Ascending aorta (tissue), 2 donors: Measurements from ENCODE around the gene RANBP9. TPM values are rescaled to one million over a fixed set of nuclear protein-coding genes. Genes with fewer than 3 reads are reported as not detected.

ENCODE experiments used
- DNase-seq, 2 donors: peaks; one replicate each; pipeline ENCODE4 v3.0.0-alpha.2; 2019; ENCODE audit warnings: low spot score in 2 of 2
- H3K27ac ChIP-seq, 2 donors: fragments of 200-600 bp; sonication (generic); one replicate each; pipeline ENCODE4 v1.5.1; 2016 to 2017; ENCODE audit warnings: mild to moderate bottlenecking in 1 of 2
- H3K27me3 ChIP-seq: fragments of 200-600 bp; sonication (generic); one replicate; pipeline ENCODE4 v1.5.1; 2017
- H3K36me3 ChIP-seq, 2 donors: fragments of 200-600 bp; sonication (generic); one replicate each; pipeline ENCODE4 v1.5.1; 2016
- H3K4me1 ChIP-seq, 2 donors: fragments of 200-600 bp; sonication (generic); one replicate each; pipeline ENCODE4 v1.5.1; 2016 to 2017; ENCODE audit warnings: mild to moderate bottlenecking in 1 of 2
- H3K4me3 ChIP-seq, 2 donors: fragments of 200-600 bp; sonication (generic); one replicate each; pipeline ENCODE4 v1.5.1; 2016 to 2017; ENCODE audit warnings: mild to moderate bottlenecking in 1 of 2
- H3K9me3 ChIP-seq, 2 donors: fragments of 200-600 bp; sonication (generic); one replicate each; pipeline ENCODE4 v1.5.1; 2016
- intact Hi-C: fragments of 100-400 bp; cut with DNase I; formaldehyde crosslinking; loops from one replicate; pipeline ENCODE4 v1.15.1; 2023
- total RNA-seq: library from RNA; depleted of rRNA; stranded (reverse); fragments of >200 nt; gene quantifications from one replicate; pipeline ENCODE4 v1.1.0, GENCODE V29; 2016
- TF ChIP-seq, protein P1 (sequence below), 3 experiments: fragments of 200-600 bp in 2 of 3; fragments of 450-650 bp in 1 of 3; sonication (generic) in 2 of 3; IDR thresholded peaks; one replicate each; pipeline ENCODE4 v1.5.1; 2016 to 2019; ENCODE audit warnings: antibody characterized with exemption in 3 of 3, mild to moderate bottlenecking in 1 of 3, moderate library complexity in 1 of 3

Gene RANBP9
- total RNA-seq, 1 donor from 2014 or later: 26.3 TPM

DNA sequence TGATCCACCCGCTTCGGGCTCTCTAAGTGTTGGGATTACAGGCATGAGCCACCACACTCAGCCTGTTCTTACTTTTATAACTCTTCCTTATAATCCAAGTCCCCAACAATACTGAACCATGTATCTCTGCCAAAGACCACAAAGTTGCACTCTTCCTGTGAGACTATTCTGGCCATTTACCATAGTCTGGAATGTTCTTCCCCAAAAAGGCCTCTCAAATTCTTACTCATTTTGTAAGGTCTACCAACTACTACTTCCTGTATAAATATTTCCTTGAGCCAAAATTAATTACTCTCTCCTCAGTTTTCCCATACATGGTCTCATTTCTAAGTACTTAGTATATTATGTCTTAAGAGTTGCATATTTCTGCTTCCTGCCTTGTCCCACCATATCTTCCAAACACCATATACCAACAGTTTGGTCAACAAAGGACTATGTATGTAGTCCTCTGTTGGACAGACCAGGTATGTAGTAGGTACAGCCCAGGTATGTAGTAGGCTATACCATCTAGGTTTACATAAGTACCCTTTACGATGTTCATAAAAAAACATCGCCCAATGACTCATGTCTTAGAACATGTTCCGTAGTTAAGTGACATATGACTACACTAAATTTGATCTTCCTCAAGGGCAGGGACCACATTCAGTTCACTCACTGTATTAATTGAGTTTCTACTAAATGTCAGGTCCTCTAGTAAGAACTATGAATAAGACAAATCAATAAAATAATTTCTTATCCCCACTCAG lies 22.0 kb downstream of the RANBP9 start:
- TF ChIP-seq, protein P1, sequence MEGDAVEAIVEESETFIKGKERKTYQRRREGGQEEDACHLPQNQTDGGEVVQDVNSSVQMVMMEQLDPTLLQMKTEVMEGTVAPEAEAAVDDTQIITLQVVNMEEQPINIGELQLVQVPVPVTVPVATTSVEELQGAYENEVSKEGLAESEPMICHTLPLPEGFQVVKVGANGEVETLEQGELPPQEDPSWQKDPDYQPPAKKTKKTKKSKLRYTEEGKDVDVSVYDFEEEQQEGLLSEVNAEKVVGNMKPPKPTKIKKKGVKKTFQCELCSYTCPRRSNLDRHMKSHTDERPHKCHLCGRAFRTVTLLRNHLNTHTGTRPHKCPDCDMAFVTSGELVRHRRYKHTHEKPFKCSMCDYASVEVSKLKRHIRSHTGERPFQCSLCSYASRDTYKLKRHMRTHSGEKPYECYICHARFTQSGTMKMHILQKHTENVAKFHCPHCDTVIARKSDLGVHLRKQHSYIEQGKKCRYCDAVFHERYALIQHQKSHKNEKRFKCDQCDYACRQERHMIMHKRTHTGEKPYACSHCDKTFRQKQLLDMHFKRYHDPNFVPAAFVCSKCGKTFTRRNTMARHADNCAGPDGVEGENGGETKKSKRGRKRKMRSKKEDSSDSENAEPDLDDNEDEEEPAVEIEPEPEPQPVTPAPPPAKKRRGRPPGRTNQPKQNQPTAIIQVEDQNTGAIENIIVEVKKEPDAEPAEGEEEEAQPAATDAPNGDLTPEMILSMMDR (IDR thresholded peaks at IDR 0.05): no peak
- Histone ChIP-seq H3K4me3 (no peak overlapping the region), H3K4me1 (peaks cover 0 to 32% of the 10 kb centered on the region in 2 donors)

DNA sequence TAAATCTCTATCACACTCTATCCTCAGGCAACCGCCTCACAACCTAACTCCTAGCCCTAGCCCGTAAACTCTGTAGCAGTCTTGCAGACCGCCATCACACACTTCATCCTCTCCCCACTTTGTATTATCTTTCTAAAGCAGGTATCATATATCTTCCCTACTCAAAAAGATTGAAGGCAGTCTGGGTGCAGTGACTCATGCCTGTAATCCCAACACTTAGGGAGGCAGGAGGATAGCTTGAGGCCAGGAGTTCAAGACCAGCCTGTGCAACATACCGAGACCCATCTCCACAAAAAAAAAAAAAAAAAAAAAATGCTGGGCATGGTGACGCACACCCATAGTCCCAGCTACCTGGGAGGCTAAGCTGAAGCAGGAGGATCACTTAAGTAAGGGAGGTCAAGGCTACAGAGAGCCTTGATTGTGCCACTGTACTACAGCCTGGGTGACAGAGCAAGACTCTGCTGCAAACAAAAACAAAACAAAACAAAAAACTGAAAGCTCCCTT lies 22.9 kb downstream of the RANBP9 start:
- intact Hi-C loops: no loop called here
- Histone ChIP-seq H3K4me3 (no peak overlapping the region), H3K27ac (peak overlapping the region in 1 of 2 donors; percentile 37), H3K27me3 (no peaks in the 10 kb centered on the region), H3K9me3 (no peaks in the 10 kb centered on the region), H3K4me1 (peaks cover 0 to 26% of the 10 kb centered on the region in 2 donors), H3K36me3 (peaks cover 0 to 8% of the 10 kb centered on the region in 2 donors)
- TF ChIP-seq, protein P1 (IDR thresholded peaks at IDR 0.05): no peak
- no peak for DNase-seq

More for the DNA sequence above, 22.0 kb downstream of the RANBP9 start:
- DNase-seq: no peak
- H3K9me3 ChIP-seq: no peaks in the 10 kb centered on the region
- H3K27ac ChIP-seq: peak overlapping the region; percentile 51 to 53
- no peaks in the 10 kb centered on the region for H3K27me3 ChIP-seq
- intact Hi-C loops: no loop called here
- peaks cover 0 to 13% of the 10 kb centered on the region in 2 donors for H3K36me3 ChIP-seq

DNA sequence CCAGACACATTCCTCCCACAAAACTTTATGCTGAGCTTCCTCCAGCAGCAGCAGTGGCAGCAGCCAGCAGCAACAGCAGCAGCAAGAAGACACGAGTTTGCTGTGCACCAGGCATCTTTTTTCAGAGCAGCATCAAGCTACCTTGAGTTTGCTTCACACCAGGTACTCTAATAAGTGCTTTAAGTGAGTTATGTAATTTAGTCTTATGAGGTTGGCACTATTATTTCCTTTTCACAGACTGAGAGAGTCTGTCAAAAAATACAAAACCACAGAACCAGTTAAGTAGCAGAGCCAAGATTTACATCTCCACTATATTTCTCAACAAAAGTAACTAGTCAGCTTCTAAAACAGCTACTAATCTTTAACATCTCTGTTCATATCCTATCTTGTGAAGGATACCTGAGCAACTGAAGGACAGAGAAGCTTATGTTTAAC lies 23.7 kb downstream of the RANBP9 start:
- intact Hi-C loops: no loop called here
- no peak for DNase-seq
- peaks cover 0 to 4% of the 10 kb centered on the region in 2 donors for H3K36me3 ChIP-seq
- peak overlapping the region in 1 of 2 donors; percentile 38 for H3K27ac ChIP-seq
- TF ChIP-seq, protein P1 (IDR thresholded peaks at IDR 0.05): no peak
- H3K9me3 ChIP-seq: no peaks in the 10 kb centered on the region
- no peak overlapping the region for H3K4me3 ChIP-seq
- H3K27me3 ChIP-seq: no peaks in the 10 kb centered on the region
- peaks cover 0 to 26% of the 10 kb centered on the region in 2 donors for H3K4me1 ChIP-seq

DNA sequence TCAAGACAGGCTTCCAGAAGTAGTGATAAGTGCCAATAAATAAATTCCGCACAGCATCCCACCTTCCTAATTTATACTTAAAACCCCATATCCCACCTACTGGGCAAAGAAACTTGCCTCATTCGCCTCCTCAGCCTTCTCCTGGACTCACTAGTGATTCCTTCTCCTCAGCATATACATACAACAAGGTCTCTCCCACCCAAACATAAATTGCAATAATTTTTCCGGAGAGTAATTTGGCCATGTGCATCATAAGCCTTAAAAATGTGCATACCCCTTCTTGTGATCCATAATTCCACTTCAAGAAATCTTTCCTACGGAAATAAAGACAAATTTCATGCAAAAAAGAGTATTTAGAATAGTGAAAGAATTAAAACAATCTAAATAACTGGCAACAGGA lies 26.8 kb downstream of the RANBP9 start:
- TF ChIP-seq, protein P1 (IDR thresholded peaks at IDR 0.05): no peak
- intact Hi-C loops: no loop called here
- H3K36me3 ChIP-seq: no peaks in the 10 kb centered on the region
- H3K9me3 ChIP-seq: no peaks in the 10 kb centered on the region
- H3K27ac ChIP-seq: no peak overlapping the region
- DNase-seq: no peak
- no peaks in the 10 kb centered on the region for H3K27me3 ChIP-seq
- H3K4me3 ChIP-seq: no peak overlapping the region
- peaks cover 0 to 21% of the 10 kb centered on the region in 2 donors for H3K4me1 ChIP-seq

DNA sequence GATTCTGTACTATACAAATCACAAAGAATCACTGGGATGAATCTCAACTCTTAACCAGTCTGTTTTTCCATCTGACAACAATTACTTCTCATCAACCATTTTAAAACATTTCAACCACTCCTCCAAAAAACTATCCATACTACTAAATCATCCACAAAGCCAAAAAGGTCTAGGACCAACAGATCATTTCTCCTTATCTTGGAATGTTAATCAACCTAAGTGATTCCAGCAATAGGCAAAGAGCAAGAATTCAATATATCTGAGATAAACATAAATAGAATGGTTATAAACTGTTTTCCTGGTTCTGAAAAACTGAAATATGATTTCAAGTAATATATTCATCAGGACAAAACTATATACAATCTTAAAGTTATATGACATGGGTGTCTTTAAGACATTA lies 28.6 kb downstream of the RANBP9 start:
- intact Hi-C loops: no loop called here
- TF ChIP-seq, protein P1 (IDR thresholded peaks at IDR 0.05): no peak
- Histone ChIP-seq H3K4me1 (peaks cover 0 to 9% of the 10 kb centered on the region in 2 donors), H3K27me3 (no peaks in the 10 kb centered on the region), H3K4me3 (no peak overlapping the region), H3K9me3 (no peaks in the 10 kb centered on the region), H3K36me3 (no peaks in the 10 kb centered on the region), H3K27ac (no peak overlapping the region)
- DNase-seq: no peak
